Activated naive CD8-positive, alpha-beta T cell treated with anti-CD3 and anti-CD28 coated beads, Interleukin-2, amount 10 ng/mL, durations not matched to agents 7 days and 5 days (primary cell): ENCODE measurements around the gene SMG6. TPM values are rescaled to one million over a fixed set of nuclear protein-coding genes. Genes with fewer than 3 reads are reported as not detected.
"Not testable (repeated sequence)": the region's sequence is repeated elsewhere in the genome, so short reads cannot be mapped to it uniquely, and the experiment has no call there.

Experiments used
- ATAC-seq: fragments of 150-1000 bp; cut with Tn5 transposase; one replicate; pipeline ENCODE4 v1.10.0; 2021; ENCODE audit warnings: low read depth, moderate library complexity
- POLR2A ChIA-PET: fragments of 350-600 bp; sonication (Branson Sonifier 250); formaldehyde crosslinking; loops from one replicate; lab custom pipeline; 2021; ENCODE audit warnings: antibody characterized with exemption; lab: Charles Lee
- DNase-seq: peaks from one replicate; pipeline ENCODE4 v3.0.0; 2021
- H3K27ac Mint-ChIP-seq: one replicate; pipeline ENCODE4 v1.8.0; 2022; ENCODE audit warnings: mild to moderate bottlenecking, mixed read lengths
- H3K27me3 Mint-ChIP-seq: one replicate; pipeline ENCODE4 v1.8.0; 2022; ENCODE audit warnings: mild to moderate bottlenecking, moderate library complexity, mixed read lengths
- H3K36me3 Mint-ChIP-seq: one replicate; pipeline ENCODE4 v1.8.0; 2021; ENCODE audit warnings: mild to moderate bottlenecking, mixed read lengths
- H3K4me1 Mint-ChIP-seq: one replicate; pipeline ENCODE4 v1.8.0; 2021; ENCODE audit warnings: mixed read lengths
- H3K4me3 Mint-ChIP-seq: one replicate; pipeline ENCODE4 v1.8.0; 2022; ENCODE audit warnings: mild to moderate bottlenecking, moderate library complexity, mixed read lengths
- H3K9me3 Mint-ChIP-seq: one replicate; pipeline ENCODE4 v1.8.0; 2021; ENCODE audit warnings: mixed read lengths
- total RNA-seq, 2 experiments: library from RNA; stranded (reverse); gene quantifications; one replicate each; pipeline ENCODE4 v1.2.3, GENCODE V29; 2021

SMG6 gene
- total RNA-seq, 2 experiments from 2014 or later = 48.5 to 58.3 TPM

GRCh38 chr17:2144701-2145100 lies 158.9 kb downstream of the SMG6 start:
- Mint-ChIP-seq H3K27ac (no peak overlapping the region), H3K4me1 (peaks cover 11% of the 10 kb centered on the region), H3K27me3 (no peaks in the 10 kb centered on the region), H3K4me3 (no peak overlapping the region), H3K36me3 (peaks cover 21% of the 10 kb centered on the region), H3K9me3 (no peaks in the 10 kb centered on the region)
- DNase-seq (no peak), ATAC-seq (no peak)
- POLR2A ChIA-PET = no interaction called here

- POLR2A ChIA-PET = interaction anchor here (0.8 kb wide), 1 partner anchor 13 kb away, joined by 3 read pairs; no protein-coding TSS in a partner anchor
- ATAC-seq (no peak), DNase-seq (no peak)
- Mint-ChIP-seq H3K4me3 (no peak overlapping the region), H3K27me3 (no peaks in the 10 kb centered on the region), H3K27ac (no peak overlapping the region), H3K36me3 (peaks cover 17% of the 10 kb centered on the region), H3K4me1 (peaks cover 16% of the 10 kb centered on the region), H3K9me3 (no peaks in the 10 kb centered on the region)
Measured at GRCh38 chr17:2143332-2143731, 160.3 kb downstream of the SMG6 start.

- H3K27me3 Mint-ChIP-seq, H3K9me3 Mint-ChIP-seq, H3K27ac Mint-ChIP-seq, H3K4me3 Mint-ChIP-seq, DNase-seq, ATAC-seq: not testable (repeated sequence)
- Mint-ChIP-seq H3K36me3 (peaks cover 15% of the 10 kb centered on the region), H3K4me1 (peaks cover 23% of the 10 kb centered on the region)
- POLR2A ChIA-PET = interaction anchor here (0.8 kb wide), 1 partner anchor 13 kb away, joined by 3 read pairs; no protein-coding TSS in a partner anchor
Measured at GRCh38 chr17:2142682-2143081, 160.9 kb downstream of the SMG6 start.

GRCh38 chr17:2140683-2141082 lies 162.9 kb downstream of the SMG6 start:
- ATAC-seq = no peak

GRCh38 chr17:2138761-2139160 lies 164.8 kb downstream of the SMG6 start:
- no peaks in the 10 kb centered on the region for H3K9me3 Mint-ChIP-seq
- H3K4me1 Mint-ChIP-seq = peaks cover 20% of the 10 kb centered on the region
- no peaks in the 10 kb centered on the region for H3K27me3 Mint-ChIP-seq
- H3K4me3 Mint-ChIP-seq = no peak overlapping the region
- ATAC-seq (no peak), DNase-seq (no peak)
- H3K36me3 Mint-ChIP-seq = peaks cover 8% of the 10 kb centered on the region
- H3K27ac Mint-ChIP-seq = no peak overlapping the region
- POLR2A ChIA-PET = interaction anchor here (0.6 to 1.7 kb wide), 4 partner anchors 8 to 65 kb away, joined by 3 to 4 read pairs (median 3); no protein-coding TSS in a partner anchor

More at GRCh38 chr17:2140683-2141082, 162.9 kb downstream of the SMG6 start:
- POLR2A ChIA-PET = no interaction called here
- H3K36me3 Mint-ChIP-seq = peaks cover 8% of the 10 kb centered on the region
- DNase-seq = no peak
- peaks cover 20% of the 10 kb centered on the region for H3K4me1 Mint-ChIP-seq
- H3K4me3 Mint-ChIP-seq = no peak overlapping the region
- H3K27me3 Mint-ChIP-seq = no peaks in the 10 kb centered on the region
- H3K27ac Mint-ChIP-seq = no peak overlapping the region
- no peaks in the 10 kb centered on the region for H3K9me3 Mint-ChIP-seq

GRCh38 chr17:2138318-2138717 lies 165.3 kb downstream of the SMG6 start:
- DNase-seq (no peak), ATAC-seq (peak; percentile 96)
- peaks cover 7% of the 10 kb centered on the region for H3K36me3 Mint-ChIP-seq
- no peaks in the 10 kb centered on the region for H3K9me3 Mint-ChIP-seq
- H3K4me3 Mint-ChIP-seq = no peak overlapping the region
- H3K27me3 Mint-ChIP-seq = no peaks in the 10 kb centered on the region
- POLR2A ChIA-PET = interaction anchor here (1.0 to 1.7 kb wide), 3 partner anchors 9 to 44 kb away, joined by 3 to 4 read pairs (median 3); no protein-coding TSS in a partner anchor
- peak overlapping the region; percentile 32 for H3K27ac Mint-ChIP-seq
- peaks cover 18% of the 10 kb centered on the region for H3K4me1 Mint-ChIP-seq

GRCh38 chr17:2137342-2138098 lies 166.1 kb downstream of the SMG6 start:
- H3K36me3 Mint-ChIP-seq = peaks cover 6% of the 10 kb centered on the region
- H3K4me3 Mint-ChIP-seq = no peak overlapping the region
- no peaks in the 10 kb centered on the region for H3K9me3 Mint-ChIP-seq
- peaks cover 16% of the 10 kb centered on the region for H3K4me1 Mint-ChIP-seq
- H3K27ac Mint-ChIP-seq = peak overlapping the region; percentile 12
- DNase-seq = no peak
- ATAC-seq = no peak
- H3K27me3 Mint-ChIP-seq = no peaks in the 10 kb centered on the region
- POLR2A ChIA-PET = interaction anchor here (1.0 to 1.7 kb wide), 3 partner anchors 10 to 43 kb away, joined by 3 to 4 read pairs (median 3); no protein-coding TSS in a partner anchor

GRCh38 chr17:2136241-2136640 lies 167.3 kb downstream of the SMG6 start:
- Mint-ChIP-seq H3K27ac (no peak overlapping the region), H3K9me3 (no peaks in the 10 kb centered on the region), H3K36me3 (peaks cover 10% of the 10 kb centered on the region), H3K27me3 (no peaks in the 10 kb centered on the region), H3K4me1 (peaks cover 16% of the 10 kb centered on the region), H3K4me3 (no peak overlapping the region)
- no peak for ATAC-seq
- no peak for DNase-seq
- POLR2A ChIA-PET = no interaction called here

GRCh38 chr17:2128011-2128410 lies 175.6 kb downstream of the SMG6 start:
- peaks cover 17% of the 10 kb centered on the region for H3K4me1 Mint-ChIP-seq
- H3K27me3 Mint-ChIP-seq = no peaks in the 10 kb centered on the region
- ATAC-seq (no peak), DNase-seq (no peak)
- H3K4me3 Mint-ChIP-seq = no peak overlapping the region
- peaks cover 13% of the 10 kb centered on the region for H3K36me3 Mint-ChIP-seq
- POLR2A ChIA-PET = no interaction called here
- H3K27ac Mint-ChIP-seq = no peak overlapping the region
- no peaks in the 10 kb centered on the region for H3K9me3 Mint-ChIP-seq

GRCh38 chr17:2125013-2125535 lies 178.5 kb downstream of the SMG6 start:
- Mint-ChIP-seq H3K27ac (no peak overlapping the region), H3K27me3 (no peaks in the 10 kb centered on the region), H3K9me3 (no peaks in the 10 kb centered on the region), H3K4me3 (no peak overlapping the region), H3K4me1 (peaks cover 20% of the 10 kb centered on the region), H3K36me3 (peaks cover 14% of the 10 kb centered on the region)
- ATAC-seq (no peak), DNase-seq (no peak)
- POLR2A ChIA-PET = no interaction called here

GRCh38 chr17:2124391-2124790 lies 179.2 kb downstream of the SMG6 start:
- Mint-ChIP-seq H3K27me3 (no peaks in the 10 kb centered on the region), H3K36me3 (peaks cover 18% of the 10 kb centered on the region), H3K4me1 (peaks cover 20% of the 10 kb centered on the region), H3K27ac (peak overlapping the region; percentile 92), H3K4me3 (no peak overlapping the region), H3K9me3 (no peaks in the 10 kb centered on the region)
- DNase-seq (no peak), ATAC-seq (no peak)
- POLR2A ChIA-PET = interaction anchor here (0.5 kb wide), 1 partner anchor 617 kb away, joined by 3 read pairs; no protein-coding TSS in a partner anchor

GRCh38 chr17:2123375-2124251 lies 180.0 kb downstream of the SMG6 start:
- peaks cover 18% of the 10 kb centered on the region for H3K36me3 Mint-ChIP-seq
- POLR2A ChIA-PET = interaction anchor here (0.5 to 1.2 kb wide), 4 partner anchors 13 to 616 kb away, joined by 3 to 7 read pairs (median 3); no protein-coding TSS in a partner anchor
- H3K27ac Mint-ChIP-seq = peak overlapping the region; percentile 92
- H3K9me3 Mint-ChIP-seq = no peaks in the 10 kb centered on the region
- H3K4me3 Mint-ChIP-seq = peak overlapping the region; percentile 53
- ATAC-seq (peak; percentile 69), DNase-seq (no peak)
- H3K27me3 Mint-ChIP-seq = no peaks in the 10 kb centered on the region
- peaks cover 20% of the 10 kb centered on the region for H3K4me1 Mint-ChIP-seq
